ENCODE data around the gene BCAS4. TPM values are rescaled to one million over a fixed set of nuclear protein-coding genes. Genes with fewer than 3 reads are reported as not detected.

The BCAS4 gene
- total RNA-seq, 2 experiments from 2014 or later, result 19.0 to 20.9 TPM

DNA sequence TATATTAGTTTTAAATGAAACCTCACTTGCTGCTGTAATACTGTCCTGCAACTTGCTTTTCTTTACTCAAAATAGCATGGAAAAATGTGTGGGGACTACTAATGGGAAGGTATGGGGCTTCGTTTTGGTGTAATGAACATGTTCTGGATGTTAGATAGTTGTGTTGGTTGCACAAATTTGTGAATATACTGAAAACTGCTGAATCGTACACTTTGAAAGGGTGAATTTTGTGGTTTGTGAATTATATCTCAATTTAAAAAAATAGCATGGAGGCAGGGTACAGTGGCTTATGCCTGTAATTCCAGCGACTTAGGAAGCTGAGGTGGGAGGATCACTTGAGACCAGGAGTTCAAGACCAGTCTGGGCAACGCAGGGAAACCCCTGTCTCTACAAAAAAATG lies 2.3 kb downstream of the BCAS4 start:
- H3K27ac Mint-ChIP-seq, result no peak overlapping the region
- CTCF ChIA-PET, result interaction anchor here (1.0 kb wide), 1 partner anchor 132 kb away, joined by 3 read pairs; no protein-coding TSS in a partner anchor
- H3K36me3 Mint-ChIP-seq (ENCODE audit: low read depth), result peaks cover 10% of the 10 kb centered on the region
- TF ChIP-seq, protein P1, sequence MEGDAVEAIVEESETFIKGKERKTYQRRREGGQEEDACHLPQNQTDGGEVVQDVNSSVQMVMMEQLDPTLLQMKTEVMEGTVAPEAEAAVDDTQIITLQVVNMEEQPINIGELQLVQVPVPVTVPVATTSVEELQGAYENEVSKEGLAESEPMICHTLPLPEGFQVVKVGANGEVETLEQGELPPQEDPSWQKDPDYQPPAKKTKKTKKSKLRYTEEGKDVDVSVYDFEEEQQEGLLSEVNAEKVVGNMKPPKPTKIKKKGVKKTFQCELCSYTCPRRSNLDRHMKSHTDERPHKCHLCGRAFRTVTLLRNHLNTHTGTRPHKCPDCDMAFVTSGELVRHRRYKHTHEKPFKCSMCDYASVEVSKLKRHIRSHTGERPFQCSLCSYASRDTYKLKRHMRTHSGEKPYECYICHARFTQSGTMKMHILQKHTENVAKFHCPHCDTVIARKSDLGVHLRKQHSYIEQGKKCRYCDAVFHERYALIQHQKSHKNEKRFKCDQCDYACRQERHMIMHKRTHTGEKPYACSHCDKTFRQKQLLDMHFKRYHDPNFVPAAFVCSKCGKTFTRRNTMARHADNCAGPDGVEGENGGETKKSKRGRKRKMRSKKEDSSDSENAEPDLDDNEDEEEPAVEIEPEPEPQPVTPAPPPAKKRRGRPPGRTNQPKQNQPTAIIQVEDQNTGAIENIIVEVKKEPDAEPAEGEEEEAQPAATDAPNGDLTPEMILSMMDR (IDR thresholded peaks at IDR 0.05), result no peak
- POLR2A ChIA-PET, result interaction anchor here (1.0 to 4.0 kb wide), 4 partner anchors 95 to 161 kb away, joined by 3 to 47 read pairs (median 6); partner anchors contain the start of genes ADNP, DPM1 and MOCS3
- peaks cover 15% of the 10 kb centered on the region for H3K4me1 Mint-ChIP-seq (ENCODE audit: low read depth)
- Histone ChIP-seq H3K27ac (ENCODE audit: low read depth in 1 of 2, low read length in 2 of 2) (no peak overlapping the region), H3K4me3 (ENCODE audit: low read length) (no peak overlapping the region), H3K9me3 (ENCODE audit: control insufficient read depth in 1 of 2, insufficient read depth in 1 of 2, low read length in 2 of 2) (no peaks in the 10 kb centered on the region), H3K4me1 (ENCODE audit: insufficient read depth, low read length) (peaks cover 20% of the 10 kb centered on the region), H3K36me3 (ENCODE audit: insufficient read depth, low read length) (no peaks in the 10 kb centered on the region), H3K27me3 (ENCODE audit: control insufficient read depth in 1 of 2, insufficient read depth in 2 of 2, low read length in 2 of 2) (no peaks in the 10 kb centered on the region)
- H3K4me3 Mint-ChIP-seq, result peak overlapping the region; percentile 46
- ATAC-seq (ENCODE audit: poor library complexity), result no peak
- intact Hi-C loops (cut with DNase I, micrococcal nuclease), result no loop called here
- no peak for DNase-seq
- no peaks in the 10 kb centered on the region for H3K27me3 Mint-ChIP-seq
- no peaks in the 10 kb centered on the region for H3K9me3 Mint-ChIP-seq

DNA sequence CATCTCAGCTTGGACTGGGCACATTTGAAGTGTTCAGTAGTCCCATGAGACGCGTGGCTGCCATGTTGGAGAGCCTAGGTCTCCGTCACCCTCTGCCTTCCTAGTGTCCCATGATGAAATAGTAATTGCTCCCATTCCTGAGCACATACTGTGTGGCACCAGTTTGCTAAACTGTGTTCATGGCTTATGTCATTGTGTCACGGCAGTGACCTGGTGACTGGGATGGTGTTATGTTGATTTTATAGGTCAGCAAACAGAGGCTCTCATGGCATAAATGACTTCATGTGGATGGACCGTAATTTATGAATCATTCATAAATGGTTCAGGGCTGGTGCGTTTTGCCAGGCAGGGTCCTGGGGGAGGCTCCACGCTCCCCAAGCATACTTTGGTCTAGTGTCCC lies 3.8 kb downstream of the BCAS4 start:
- Histone ChIP-seq H3K36me3 (ENCODE audit: insufficient read depth, low read length) (no peaks in the 10 kb centered on the region), H3K9me3 (ENCODE audit: control insufficient read depth in 1 of 2, insufficient read depth in 1 of 2, low read length in 2 of 2) (no peaks in the 10 kb centered on the region), H3K4me1 (ENCODE audit: insufficient read depth, low read length) (peaks cover 20% of the 10 kb centered on the region), H3K27me3 (ENCODE audit: control insufficient read depth in 1 of 2, insufficient read depth in 2 of 2, low read length in 2 of 2) (no peaks in the 10 kb centered on the region), H3K4me3 (ENCODE audit: low read length) (no peak overlapping the region), H3K27ac (ENCODE audit: low read depth in 1 of 2, low read length in 2 of 2) (no peak overlapping the region)
- Mint-ChIP-seq H3K36me3 (ENCODE audit: low read depth) (peaks cover 10% of the 10 kb centered on the region), H3K4me1 (ENCODE audit: low read depth) (peaks cover 15% of the 10 kb centered on the region), H3K4me3 (peak overlapping the region; percentile 31), H3K27me3 (no peaks in the 10 kb centered on the region), H3K9me3 (no peaks in the 10 kb centered on the region), H3K27ac (peak overlapping the region; percentile 19)
- intact Hi-C loops (cut with DNase I, micrococcal nuclease), result no loop called here
- DNase-seq (no peak), ATAC-seq (ENCODE audit: poor library complexity) (no peak)
- CTCF ChIA-PET, result interaction anchor here (1.3 kb wide), 1 partner anchor 8 kb away, joined by 6 read pairs; no protein-coding TSS in a partner anchor
- POLR2A ChIA-PET, result no interaction called here
- TF ChIP-seq, protein P1 (IDR thresholded peaks at IDR 0.05), result no peak

DNA sequence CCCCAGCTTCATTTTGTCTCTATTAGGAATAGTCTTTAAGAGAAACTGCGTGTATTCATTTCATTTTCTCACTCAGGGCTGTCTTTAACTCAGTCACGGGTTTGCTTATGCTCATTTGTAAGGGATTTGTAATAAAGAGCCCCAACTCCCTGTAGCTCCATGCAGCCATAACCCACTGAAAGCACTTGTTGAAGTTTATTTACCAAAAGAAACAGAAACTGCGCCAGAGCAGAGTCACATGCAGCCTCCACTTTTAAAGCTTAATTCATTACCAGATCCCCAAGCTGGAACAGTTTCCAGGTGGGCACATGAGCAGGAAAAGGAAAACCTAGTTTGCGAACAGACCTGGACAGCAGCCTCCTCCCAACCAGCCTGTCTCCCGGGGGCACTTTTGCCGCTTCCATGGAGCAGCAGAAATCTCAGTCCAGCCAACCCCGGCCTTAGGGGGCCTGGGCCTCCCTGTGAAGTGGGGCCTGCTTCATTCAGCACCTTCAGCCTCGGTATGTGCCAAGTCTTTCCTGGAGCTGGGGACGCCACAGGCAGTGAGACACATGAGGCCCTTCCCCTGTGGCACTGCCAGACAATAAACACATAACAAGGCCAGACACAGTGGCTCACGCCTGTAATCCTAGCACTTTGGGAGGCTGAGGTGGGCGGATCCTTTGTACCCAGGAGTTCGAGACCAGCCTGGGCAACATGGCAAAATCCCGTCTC lies 4.5 kb downstream of the BCAS4 start:
- H3K36me3 Mint-ChIP-seq (ENCODE audit: low read depth), result peaks cover 10% of the 10 kb centered on the region
- H3K36me3 ChIP-seq (ENCODE audit: insufficient read depth, low read length), result no peaks in the 10 kb centered on the region
- no peaks in the 10 kb centered on the region for H3K27me3 ChIP-seq (ENCODE audit: control insufficient read depth in 1 of 2, insufficient read depth in 2 of 2, low read length in 2 of 2)
- H3K4me1 Mint-ChIP-seq (ENCODE audit: low read depth), result peaks cover 16% of the 10 kb centered on the region
- POLR2A ChIA-PET, result interaction anchor here (1.3 kb wide), 1 partner anchor 16 kb away, joined by 5 read pairs; no protein-coding TSS in a partner anchor
- no peaks in the 10 kb centered on the region for H3K9me3 ChIP-seq (ENCODE audit: control insufficient read depth in 1 of 2, insufficient read depth in 1 of 2, low read length in 2 of 2)
- H3K4me1 ChIP-seq (ENCODE audit: insufficient read depth, low read length), result peaks cover 16% of the 10 kb centered on the region
- TF ChIP-seq, protein P1 (IDR thresholded peaks at IDR 0.05), result no peak
- H3K4me3 Mint-ChIP-seq, result peak overlapping the region; percentile 31
- peak overlapping the region; percentile 19 for H3K27ac Mint-ChIP-seq
- intact Hi-C loops (cut with DNase I, micrococcal nuclease), result no loop called here
- no peak for ATAC-seq (ENCODE audit: poor library complexity)
- DNase-seq, result no peak
- H3K27ac ChIP-seq (ENCODE audit: low read depth in 1 of 2, low read length in 2 of 2), result no peak overlapping the region
- H3K4me3 ChIP-seq (ENCODE audit: low read length), result no peak overlapping the region
- H3K27me3 Mint-ChIP-seq, result no peaks in the 10 kb centered on the region
- no peaks in the 10 kb centered on the region for H3K9me3 Mint-ChIP-seq
- CTCF ChIA-PET, result interaction anchor here (1.3 kb wide), 1 partner anchor 9 kb away, joined by 6 read pairs; no protein-coding TSS in a partner anchor

Measured in CD4-positive, alpha-beta T cell (primary cell).